Mesendoderm (in vitro differentiated cells): Measurements from ENCODE around the gene HLTF. TPM values are rescaled to one million over a fixed set of nuclear protein-coding genes. Genes with fewer than 3 reads are reported as not detected.

Source experiments
- DNase-seq: peaks from one replicate; pipeline ENCODE4 v3.0.0; 2013
- H2AK5ac ChIP-seq: 2 replicates; pipeline ENCODE4 v1.6.1; 2013; ENCODE audit warnings: low read length, inconsistent platforms
- H2BK120ac ChIP-seq: 2 replicates; pipeline ENCODE4 v1.6.1; 2013; ENCODE audit warnings: low read depth, mild to moderate bottlenecking, low read length, moderate library complexity, mixed read lengths
- H2BK15ac ChIP-seq: replicated peaks from 2 replicates; pipeline ENCODE4 v1.6.1; 2013; ENCODE audit warnings: low read depth, mild to moderate bottlenecking, moderate library complexity
- H2BK5ac ChIP-seq: 2 replicates; pipeline ENCODE4 v1.6.1; 2013; ENCODE audit warnings: low read length, inconsistent platforms
- H3K18ac ChIP-seq: 2 replicates; pipeline ENCODE4 v1.6.1; 2013; ENCODE audit warnings: mild to moderate bottlenecking, low read length, mixed read lengths
- H3K23ac ChIP-seq: one replicate; pipeline ENCODE4 v1.6.1; 2013; ENCODE audit warnings: low read length
- H3K27ac ChIP-seq: 2 replicates; pipeline ENCODE4 v1.5.1; 2013; ENCODE audit warnings: low read depth, mild to moderate bottlenecking, inconsistent platforms, low read length, moderate library complexity
- H3K27me3 ChIP-seq: 2 replicates; pipeline ENCODE4 v1.6.1; 2013; ENCODE audit warnings: low read length, control low read depth, mild to moderate bottlenecking, inconsistent platforms; ENCODE audit not compliant: insufficient read depth, poor library complexity
- H3K36me3 ChIP-seq: 2 replicates; pipeline ENCODE4 v1.6.1; 2013; ENCODE audit warnings: low read length, inconsistent platforms; ENCODE audit not compliant: control insufficient read depth, insufficient read depth
- H3K4ac ChIP-seq: one replicate; pipeline ENCODE4 v1.6.1; 2013; ENCODE audit warnings: low read depth, mild to moderate bottlenecking, low read length, moderate library complexity
- H3K4me1 ChIP-seq: 2 replicates; pipeline ENCODE4 v1.6.1; 2013; ENCODE audit warnings: low read depth, low read length, inconsistent platforms; ENCODE audit not compliant: control insufficient read depth
- H3K4me2 ChIP-seq: 2 replicates; pipeline ENCODE4 v1.6.1; 2013; ENCODE audit warnings: low read length
- H3K4me3 ChIP-seq: 2 replicates; pipeline ENCODE4 v1.5.1; 2013; ENCODE audit warnings: mild to moderate bottlenecking, low read length
- H3K56ac ChIP-seq: one replicate; pipeline ENCODE4 v1.6.1; 2013; ENCODE audit warnings: low read length
- H3K79me1 ChIP-seq: 2 replicates; pipeline ENCODE4 v1.6.1; 2013; ENCODE audit warnings: low read length, inconsistent platforms
- H3K79me2 ChIP-seq: 2 replicates; pipeline ENCODE4 v1.6.1; 2013; ENCODE audit warnings: mild to moderate bottlenecking, low read length; ENCODE audit not compliant: control insufficient read depth, insufficient read depth
- H3K9ac ChIP-seq: 2 replicates; pipeline ENCODE4 v1.6.1; 2013; ENCODE audit warnings: low read length, inconsistent platforms
- H4K5ac ChIP-seq: one replicate; pipeline ENCODE4 v1.6.1; 2013; ENCODE audit warnings: low read length
- H4K8ac ChIP-seq: one replicate; pipeline ENCODE4 v1.6.1; 2013; ENCODE audit warnings: low read depth, mild to moderate bottlenecking, control low read depth, low read length, moderate library complexity
- WGBS: extraction: QIAGEN DNeasy Blood & Tissue Kit; methylation state at CpG from one replicate; pipeline ENCODE4 v1.1.7; 2013; ENCODE audit warnings: low lambda C conversion rate, missing lambda C conversion rate; ENCODE audit not compliant: insufficient coverage; ENCODE audit errors: extremely low coverage; 5-methylcytosine and 5-hydroxymethylcytosine counted together
- polyA plus RNA-seq, 2 experiments: library from polyadenylated mRNA; stranded (reverse); fragments of 200-250 nt; gene quantifications; one replicate each; pipeline ENCODE4 v1.2.3, GENCODE V29; 2013

Gene HLTF
- polyA plus RNA-seq (2013, experiment 1 of 2) = 16.4 TPM
- 15.8 TPM for polyA plus RNA-seq (2013, experiment 2 of 2)

DNA sequence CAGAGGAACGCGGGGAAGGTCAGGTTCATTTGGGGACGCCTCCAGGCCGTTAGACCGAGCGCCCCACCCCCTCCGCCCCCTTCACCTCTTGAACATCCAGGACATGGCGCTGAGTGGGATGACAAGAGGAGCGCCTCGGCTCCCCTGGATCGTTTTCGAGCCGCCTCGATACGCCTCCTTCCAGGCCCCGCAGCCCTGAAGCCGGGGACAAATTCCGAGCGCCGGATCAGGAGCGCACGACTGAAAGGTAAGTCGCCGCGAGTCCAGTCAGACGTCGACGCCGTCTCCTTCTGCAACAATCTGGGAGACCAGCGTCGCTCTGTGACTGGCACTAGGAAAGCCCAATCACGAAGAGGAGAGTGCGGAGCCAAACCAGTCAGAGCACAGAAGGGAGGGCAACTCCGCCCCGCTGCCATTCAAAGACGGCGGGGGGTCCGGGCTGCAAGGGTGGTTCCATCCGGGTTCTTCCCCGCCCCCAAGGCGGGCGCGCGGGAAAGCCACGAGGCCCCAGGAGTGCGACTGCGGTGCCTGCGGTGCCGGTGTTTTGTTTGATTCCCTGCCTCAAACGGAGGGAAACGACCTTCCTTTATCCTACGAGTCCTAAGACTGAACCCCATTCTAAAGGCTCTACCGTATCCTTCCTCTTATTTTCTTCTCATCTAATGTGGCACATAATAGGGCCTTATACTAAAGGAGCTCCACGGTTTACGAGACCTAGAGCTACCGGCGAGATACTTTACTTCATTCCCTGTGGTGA lies at the start of gene HLTF:
Gene HLTF, minus strand, starts transcription at position 302 of the 757 bp plus-strand sequence. Its CDS starts 197 bp downstream, at position 105.
- Histone ChIP-seq H3K4me1 (no peaks in the 10 kb centered on the region), H3K4me3 (peak within 1 kb of the TSS; percentile 42), H3K18ac (peak within 1 kb of the TSS; percentile 52), H3K27ac (peak within 1 kb of the TSS; percentile 62), H2AK5ac (no peak within 1 kb of the TSS), H2BK5ac (peak within 1 kb of the TSS; percentile 40), H3K4me2 (peak within 1 kb of the TSS; percentile 74), H3K79me1 (no peaks in the 10 kb centered on the region), H3K23ac (no peak within 1 kb of the TSS), H4K8ac (no peak within 1 kb of the TSS), H3K36me3 (no peaks in the 10 kb centered on the region), H3K27me3 (no peaks in the 10 kb centered on the region), H3K9ac (peak within 1 kb of the TSS; percentile 81), H3K79me2 (no peaks in the 10 kb centered on the region), H2BK15ac (no peak within 1 kb of the TSS), H4K5ac (peak within 1 kb of the TSS; percentile 44), H3K56ac (peak within 1 kb of the TSS; percentile 83), H2BK120ac (no peak within 1 kb of the TSS), H3K4ac (no peak within 1 kb of the TSS)
- peak; percentile 99 for DNase-seq
- WGBS = no CpG with 5 or more reads among the region's 57 CpGs

DNA sequence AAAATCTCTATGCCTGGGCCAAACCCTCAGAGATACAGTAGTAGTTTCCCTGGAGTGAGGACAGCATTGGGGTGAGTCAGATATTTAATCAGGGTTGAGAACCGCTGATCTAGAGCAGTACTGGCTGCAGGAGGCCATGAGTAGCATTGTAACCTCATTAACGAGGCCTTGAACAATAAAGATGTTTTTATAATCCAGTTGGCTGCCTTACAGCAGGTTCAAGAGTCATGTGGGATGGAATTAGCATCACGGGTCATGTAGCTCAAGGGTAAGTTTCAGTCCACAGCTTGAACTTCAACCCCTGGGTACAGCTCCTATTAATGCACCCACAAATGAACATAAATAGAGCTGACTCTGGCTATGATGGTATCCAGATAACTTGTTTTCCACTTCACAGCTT lies 48.2 kb upstream of the HLTF start:
- peak overlapping the region; percentile 85 for H2BK120ac ChIP-seq
- H3K27ac ChIP-seq = no peak overlapping the region
- no peak overlapping the region for H2BK15ac ChIP-seq
- no peak overlapping the region for H2AK5ac ChIP-seq
- no peak overlapping the region for H4K8ac ChIP-seq
- no peak overlapping the region for H3K18ac ChIP-seq
- no peak overlapping the region for H4K5ac ChIP-seq
- no CpG with 5 or more reads among the region's 3 CpGs for WGBS
- no peak overlapping the region for H3K56ac ChIP-seq
- no peak overlapping the region for H2BK5ac ChIP-seq
- H3K4me1 ChIP-seq = no peaks in the 10 kb centered on the region
- H3K36me3 ChIP-seq = no peaks in the 10 kb centered on the region
- H3K79me1 ChIP-seq = peaks cover 3% of the 10 kb centered on the region
- H3K9ac ChIP-seq = no peak overlapping the region
- H3K23ac ChIP-seq = no peak overlapping the region
- H3K4me2 ChIP-seq = no peak overlapping the region
- H3K4me3 ChIP-seq = no peak overlapping the region
- H3K27me3 ChIP-seq = no peaks in the 10 kb centered on the region
- no peak overlapping the region for H3K4ac ChIP-seq
- no peak for DNase-seq
- peaks cover 7% of the 10 kb centered on the region for H3K79me2 ChIP-seq

DNA sequence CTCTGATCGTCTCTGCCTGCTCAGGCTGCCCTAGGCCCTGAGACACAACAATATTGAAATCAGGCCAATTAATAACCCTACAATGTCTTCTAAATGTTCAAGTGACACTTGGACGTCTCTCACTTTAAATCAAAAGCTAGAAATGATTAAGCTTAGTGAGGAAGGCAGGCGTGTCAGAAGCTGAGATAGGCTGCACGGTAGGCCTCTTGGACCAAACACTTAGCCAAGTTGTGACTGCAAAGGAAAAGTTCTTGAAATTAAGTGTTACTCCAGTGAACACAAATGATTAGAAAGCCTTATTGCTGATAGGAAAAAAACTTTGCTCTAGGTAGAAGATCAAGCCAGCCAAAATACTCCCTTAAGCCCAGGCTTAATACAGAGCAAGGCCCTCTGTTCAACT lies 45.3 kb upstream of the HLTF start:
- H3K4ac ChIP-seq = no peak overlapping the region
- H3K4me3 ChIP-seq = no peak overlapping the region
- no peaks in the 10 kb centered on the region for H3K27me3 ChIP-seq
- no peak overlapping the region for H3K9ac ChIP-seq
- H3K79me2 ChIP-seq = peaks cover 7% of the 10 kb centered on the region
- no peak overlapping the region for H3K23ac ChIP-seq
- H2BK120ac ChIP-seq = no peak overlapping the region
- H2AK5ac ChIP-seq = no peak overlapping the region
- no peaks in the 10 kb centered on the region for H3K36me3 ChIP-seq
- H3K79me1 ChIP-seq = peaks cover 1% of the 10 kb centered on the region
- H3K4me1 ChIP-seq = no peaks in the 10 kb centered on the region
- H4K8ac ChIP-seq = no peak overlapping the region
- H3K27ac ChIP-seq = no peak overlapping the region
- H3K4me2 ChIP-seq = no peak overlapping the region
- no peak overlapping the region for H4K5ac ChIP-seq
- no peak for DNase-seq
- WGBS = no CpG with 5 or more reads among the region's 4 CpGs
- no peak overlapping the region for H3K56ac ChIP-seq
- H3K18ac ChIP-seq = no peak overlapping the region
- H2BK15ac ChIP-seq = no peak overlapping the region
- H2BK5ac ChIP-seq = no peak overlapping the region

GRCh38 chr3:149129326-149130205 lies 43.2 kb upstream of the HLTF start, which contains the start of gene HPS3:
TSS of gene HPS3 (plus strand) at chr3:149129638. CDS start at chr3:149129724, 86 bp downstream.
- H3K56ac ChIP-seq = peak within 1 kb of the TSS; percentile 92
- no peak within 1 kb of the TSS for H2BK120ac ChIP-seq
- no peaks in the 10 kb centered on the region for H3K4me1 ChIP-seq
- H4K5ac ChIP-seq = no peak within 1 kb of the TSS
- peaks cover 7% of the 10 kb centered on the region for H3K79me2 ChIP-seq
- H3K79me1 ChIP-seq = peaks cover under 1% of the 10 kb centered on the region
- no peak within 1 kb of the TSS for H2BK5ac ChIP-seq
- H3K4me3 ChIP-seq = peak within 1 kb of the TSS; percentile 82
- H3K27ac ChIP-seq = no peak within 1 kb of the TSS
- H3K36me3 ChIP-seq = no peaks in the 10 kb centered on the region
- H4K8ac ChIP-seq = no peak within 1 kb of the TSS
- peak within 1 kb of the TSS; percentile 59 for H3K4me2 ChIP-seq
- no peak within 1 kb of the TSS for H2BK15ac ChIP-seq
- no peak within 1 kb of the TSS for H2AK5ac ChIP-seq
- peak within 1 kb of the TSS; percentile 76 for H3K4ac ChIP-seq
- H3K27me3 ChIP-seq = no peaks in the 10 kb centered on the region
- WGBS = no CpG with 5 or more reads among the region's 84 CpGs
- no peak within 1 kb of the TSS for H3K23ac ChIP-seq
- H3K18ac ChIP-seq = peak within 1 kb of the TSS; percentile 76
- DNase-seq = peak; percentile 90
- H3K9ac ChIP-seq = peak within 1 kb of the TSS; percentile 77

- H2AK5ac ChIP-seq = no peak overlapping the region
- H3K56ac ChIP-seq = no peak overlapping the region
- H3K27ac ChIP-seq = no peak overlapping the region
Measured at GRCh38 chr3:149128821-149129220, 42.5 kb upstream of the HLTF start.

More at GRCh38 chr3:149128821-149129220, 42.5 kb upstream of the HLTF start:
- Histone ChIP-seq H4K8ac (no peak overlapping the region), H3K36me3 (no peaks in the 10 kb centered on the region), H2BK5ac (no peak overlapping the region), H3K79me1 (no peaks in the 10 kb centered on the region), H3K18ac (no peak overlapping the region), H3K79me2 (peaks cover 7% of the 10 kb centered on the region), H3K27me3 (no peaks in the 10 kb centered on the region), H4K5ac (no peak overlapping the region), H3K4me1 (no peaks in the 10 kb centered on the region), H3K4ac (no peak overlapping the region), H3K4me3 (no peak overlapping the region), H2BK15ac (no peak overlapping the region), H3K23ac (no peak overlapping the region), H3K4me2 (peak overlapping the region; percentile 59), H3K9ac (peak overlapping the region; percentile 72), H2BK120ac (no peak overlapping the region)
- no CpG with 5 or more reads among the region's 4 CpGs for WGBS
- DNase-seq = no peak
